Sigmoid colon (tissue), 4 donors: ENCODE results near the gene LGALSL.

Source experiments
- EP300 ChIP-seq, 4 donors: sonication (generic); formaldehyde crosslinking; IDR thresholded peaks; one replicate each; pipeline ENCODE4 v1.6.1; 2017; ENCODE audit warnings: antibody characterized with exemption in 4 of 4
- POLR2A ChIP-seq, 2 donors: fragments of 450-650 bp; IDR thresholded peaks; one replicate each; pipeline ENCODE4 v1.6.1; 2016; ENCODE audit warnings: antibody characterized with exemption in 2 of 2, mild to moderate bottlenecking in 2 of 2, moderate library complexity in 2 of 2
- POLR2AphosphoS5 ChIP-seq, 4 donors: sonication (generic); formaldehyde crosslinking; IDR thresholded peaks; one replicate each; pipeline ENCODE4 v1.6.1; 2017; ENCODE audit warnings: antibody characterized with exemption in 4 of 4
- TF ChIP-seq, protein P1 (sequence below), 4 experiments: fragments of 450-650 bp in 3 of 4; fragments of 200-600 bp in 1 of 4; IDR thresholded peaks; one replicate each; pipeline ENCODE4 v1.5.1; 2016 to 2019; ENCODE audit warnings: antibody characterized with exemption in 4 of 4, mild to moderate bottlenecking in 3 of 4, moderate library complexity in 2 of 4

- TF ChIP-seq, protein P1, sequence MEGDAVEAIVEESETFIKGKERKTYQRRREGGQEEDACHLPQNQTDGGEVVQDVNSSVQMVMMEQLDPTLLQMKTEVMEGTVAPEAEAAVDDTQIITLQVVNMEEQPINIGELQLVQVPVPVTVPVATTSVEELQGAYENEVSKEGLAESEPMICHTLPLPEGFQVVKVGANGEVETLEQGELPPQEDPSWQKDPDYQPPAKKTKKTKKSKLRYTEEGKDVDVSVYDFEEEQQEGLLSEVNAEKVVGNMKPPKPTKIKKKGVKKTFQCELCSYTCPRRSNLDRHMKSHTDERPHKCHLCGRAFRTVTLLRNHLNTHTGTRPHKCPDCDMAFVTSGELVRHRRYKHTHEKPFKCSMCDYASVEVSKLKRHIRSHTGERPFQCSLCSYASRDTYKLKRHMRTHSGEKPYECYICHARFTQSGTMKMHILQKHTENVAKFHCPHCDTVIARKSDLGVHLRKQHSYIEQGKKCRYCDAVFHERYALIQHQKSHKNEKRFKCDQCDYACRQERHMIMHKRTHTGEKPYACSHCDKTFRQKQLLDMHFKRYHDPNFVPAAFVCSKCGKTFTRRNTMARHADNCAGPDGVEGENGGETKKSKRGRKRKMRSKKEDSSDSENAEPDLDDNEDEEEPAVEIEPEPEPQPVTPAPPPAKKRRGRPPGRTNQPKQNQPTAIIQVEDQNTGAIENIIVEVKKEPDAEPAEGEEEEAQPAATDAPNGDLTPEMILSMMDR (IDR thresholded peaks at IDR 0.05) = no peak
- no peak for TF ChIP-seq POLR2AphosphoS5 (IDR thresholded peaks at IDR 0.05)
- TF ChIP-seq EP300 (IDR thresholded peaks at IDR 0.05) = no peak
- no peak for TF ChIP-seq POLR2A (IDR thresholded peaks at IDR 0.05)
Observed at GRCh38 chr2:64437883-64438282, 16.1 kb upstream of the LGALSL start.
